ENCODE measurements around the gene SRGAP3.

The SRGAP3 gene

GRCh38 chr3:9078561-9079240 lies 170.7 kb downstream of the SRGAP3 start:
- H3K27ac ChIP-seq (ENCODE audit: low read depth, low read length) = no peak overlapping the region
- no peak overlapping the region for H3K4me3 ChIP-seq (ENCODE audit: low read length)
- H3K9me3 ChIP-seq (ENCODE audit: insufficient read depth, low read depth, low read length) = peaks cover 9% of the 10 kb centered on the region; the same call in 1 of the 2 replicates
- H3K27me3 ChIP-seq (ENCODE audit: insufficient read depth, low read length) = no peaks in the 10 kb centered on the region
- H3K4me1 ChIP-seq (ENCODE audit: insufficient read depth, low read length) = peaks cover 7% of the 10 kb centered on the region; the same call in 1 of the 2 replicates
- H3K36me3 ChIP-seq (ENCODE audit: insufficient read depth, low read length) = no peaks in the 10 kb centered on the region
- 71% methylated on average over 5 of the region's 5 CpGs for WGBS
- H3K9ac ChIP-seq (ENCODE audit: low read depth, low read length) = no peak overlapping the region

- H3K27ac ChIP-seq (ENCODE audit: low read depth, low read length) = 0 out of 2 replicates have a peak overlapping the region, but pooled peaks have one; percentile 12
- H3K9me3 ChIP-seq (ENCODE audit: insufficient read depth, low read depth, low read length) = peaks cover 9% of the 10 kb centered on the region; the same call in 1 of the 2 replicates
- H3K27me3 ChIP-seq (ENCODE audit: insufficient read depth, low read length) = no peaks in the 10 kb centered on the region
- peaks cover 7% of the 10 kb centered on the region; the same call in 1 of the 2 replicates for H3K4me1 ChIP-seq (ENCODE audit: insufficient read depth, low read length)
- H3K9ac ChIP-seq (ENCODE audit: low read depth, low read length) = 0 out of 2 replicates have a peak overlapping the region, but pooled peaks have one; percentile 7
- no peak overlapping the region for H3K4me3 ChIP-seq (ENCODE audit: low read length)
- no peaks in the 10 kb centered on the region for H3K36me3 ChIP-seq (ENCODE audit: insufficient read depth, low read length)
- WGBS = 71% methylated on average over 4 of the region's 4 CpGs
Observed at GRCh38 chr3:9077029-9077428, 172.4 kb downstream of the SRGAP3 start.

GRCh38 chr3:9075762-9076161 lies 173.7 kb downstream of the SRGAP3 start:
- peaks cover 6% of the 10 kb centered on the region; the same call in 1 of the 2 replicates for H3K9me3 ChIP-seq (ENCODE audit: insufficient read depth, low read depth, low read length)
- no peaks in the 10 kb centered on the region for H3K27me3 ChIP-seq (ENCODE audit: insufficient read depth, low read length)
- H3K36me3 ChIP-seq (ENCODE audit: insufficient read depth, low read length) = no peaks in the 10 kb centered on the region
- H3K4me1 ChIP-seq (ENCODE audit: insufficient read depth, low read length) = peaks cover 7% of the 10 kb centered on the region; the same call in 1 of the 2 replicates
- no peak overlapping the region for H3K9ac ChIP-seq (ENCODE audit: low read depth, low read length)
- H3K27ac ChIP-seq (ENCODE audit: low read depth, low read length) = no peak overlapping the region
- WGBS = 88% methylated on average over 1 of the region's 1 CpG
- H3K4me3 ChIP-seq (ENCODE audit: low read length) = no peak overlapping the region

- H3K27me3 ChIP-seq (ENCODE audit: insufficient read depth, low read length) = no peaks in the 10 kb centered on the region
- no peak overlapping the region for H3K9ac ChIP-seq (ENCODE audit: low read depth, low read length)
- no peaks in the 10 kb centered on the region for H3K9me3 ChIP-seq (ENCODE audit: insufficient read depth, low read depth, low read length)
- WGBS = 76% methylated on average over 5 of the region's 5 CpGs
- H3K36me3 ChIP-seq (ENCODE audit: insufficient read depth, low read length) = no peaks in the 10 kb centered on the region
- no peak overlapping the region for H3K4me3 ChIP-seq (ENCODE audit: low read length)
- H3K27ac ChIP-seq (ENCODE audit: low read depth, low read length) = no peak overlapping the region
- peaks cover 7% of the 10 kb centered on the region; the same call in 1 of the 2 replicates for H3K4me1 ChIP-seq (ENCODE audit: insufficient read depth, low read length)
Observed at GRCh38 chr3:9074079-9074478, 175.4 kb downstream of the SRGAP3 start.

- Histone ChIP-seq H3K4me1 (ENCODE audit: insufficient read depth, low read length) (peaks cover 6% of the 10 kb centered on the region; the same call in 1 of the 2 replicates), H3K9ac (ENCODE audit: low read depth, low read length) (no peak overlapping the region), H3K9me3 (ENCODE audit: insufficient read depth, low read depth, low read length) (no peaks in the 10 kb centered on the region), H3K36me3 (ENCODE audit: insufficient read depth, low read length) (no peaks in the 10 kb centered on the region), H3K4me3 (ENCODE audit: low read length) (no peak overlapping the region), H3K27ac (ENCODE audit: low read depth, low read length) (no peak overlapping the region), H3K27me3 (ENCODE audit: insufficient read depth, low read length) (no peaks in the 10 kb centered on the region)
- WGBS = 93% methylated on average over 6 of the region's 6 CpGs
Observed at GRCh38 chr3:9072667-9073009, 176.8 kb downstream of the SRGAP3 start.

GRCh38 chr3:9071936-9072666 lies 177.3 kb downstream of the SRGAP3 start:
- 92% methylated on average over 10 of the region's 10 CpGs for WGBS
- Histone ChIP-seq H3K9ac (ENCODE audit: low read depth, low read length) (no peak overlapping the region), H3K4me3 (ENCODE audit: low read length) (no peak overlapping the region), H3K36me3 (ENCODE audit: insufficient read depth, low read length) (no peaks in the 10 kb centered on the region), H3K27ac (ENCODE audit: low read depth, low read length) (no peak overlapping the region), H3K27me3 (ENCODE audit: insufficient read depth, low read length) (no peaks in the 10 kb centered on the region), H3K4me1 (ENCODE audit: insufficient read depth, low read length) (0 out of 2 replicates have a peak, but pooled peaks cover under 1% of the 10 kb centered on the region), H3K9me3 (ENCODE audit: insufficient read depth, low read depth, low read length) (no peaks in the 10 kb centered on the region)

GRCh38 chr3:9070961-9071360 lies 178.5 kb downstream of the SRGAP3 start:
- H3K36me3 ChIP-seq (ENCODE audit: insufficient read depth, low read length) = no peaks in the 10 kb centered on the region
- no peak overlapping the region for H3K27ac ChIP-seq (ENCODE audit: low read depth, low read length)
- H3K4me1 ChIP-seq (ENCODE audit: insufficient read depth, low read length) = no peaks in the 10 kb centered on the region
- no peak overlapping the region for H3K4me3 ChIP-seq (ENCODE audit: low read length)
- 86% methylated on average over 2 of the region's 2 CpGs for WGBS
- no peaks in the 10 kb centered on the region for H3K27me3 ChIP-seq (ENCODE audit: insufficient read depth, low read length)
- no peaks in the 10 kb centered on the region for H3K9me3 ChIP-seq (ENCODE audit: insufficient read depth, low read depth, low read length)
- no peak overlapping the region for H3K9ac ChIP-seq (ENCODE audit: low read depth, low read length)

- Histone ChIP-seq H3K27ac (ENCODE audit: low read depth, low read length) (no peak overlapping the region), H3K4me3 (ENCODE audit: low read length) (no peak overlapping the region), H3K36me3 (ENCODE audit: insufficient read depth, low read length) (no peaks in the 10 kb centered on the region), H3K9ac (ENCODE audit: low read depth, low read length) (no peak overlapping the region), H3K9me3 (ENCODE audit: insufficient read depth, low read depth, low read length) (no peaks in the 10 kb centered on the region), H3K4me1 (ENCODE audit: insufficient read depth, low read length) (no peaks in the 10 kb centered on the region), H3K27me3 (ENCODE audit: insufficient read depth, low read length) (no peaks in the 10 kb centered on the region)
- WGBS = 92% methylated on average over 1 of the region's 1 CpG
Observed at GRCh38 chr3:9069971-9070370, 179.5 kb downstream of the SRGAP3 start.

GRCh38 chr3:9068051-9068450 lies 181.4 kb downstream of the SRGAP3 start:
- H3K9ac ChIP-seq (ENCODE audit: low read depth, low read length) = no peak overlapping the region
- H3K4me1 ChIP-seq (ENCODE audit: insufficient read depth, low read length) = no peaks in the 10 kb centered on the region
- no peaks in the 10 kb centered on the region for H3K36me3 ChIP-seq (ENCODE audit: insufficient read depth, low read length)
- WGBS = 95% methylated on average over 5 of the region's 5 CpGs
- no peaks in the 10 kb centered on the region for H3K9me3 ChIP-seq (ENCODE audit: insufficient read depth, low read depth, low read length)
- H3K4me3 ChIP-seq (ENCODE audit: low read length) = no peak overlapping the region
- no peak overlapping the region for H3K27ac ChIP-seq (ENCODE audit: low read depth, low read length)
- H3K27me3 ChIP-seq (ENCODE audit: insufficient read depth, low read length) = no peaks in the 10 kb centered on the region

- Histone ChIP-seq H3K27me3 (ENCODE audit: insufficient read depth, low read length) (no peaks in the 10 kb centered on the region), H3K27ac (ENCODE audit: low read depth, low read length) (no peak overlapping the region), H3K4me3 (ENCODE audit: low read length) (no peak overlapping the region), H3K9ac (ENCODE audit: low read depth, low read length) (no peak overlapping the region), H3K36me3 (ENCODE audit: insufficient read depth, low read length) (no peaks in the 10 kb centered on the region), H3K4me1 (ENCODE audit: insufficient read depth, low read length) (no peaks in the 10 kb centered on the region), H3K9me3 (ENCODE audit: insufficient read depth, low read depth, low read length) (peaks cover 5% of the 10 kb centered on the region)
- 48% methylated on average over 13 of the region's 13 CpGs for WGBS
Observed at GRCh38 chr3:9067352-9067975, 182.0 kb downstream of the SRGAP3 start.

GRCh38 chr3:9066775-9067174 lies 182.7 kb downstream of the SRGAP3 start:
- Histone ChIP-seq H3K4me3 (ENCODE audit: low read length) (no peak overlapping the region), H3K9ac (ENCODE audit: low read depth, low read length) (no peak overlapping the region), H3K27me3 (ENCODE audit: insufficient read depth, low read length) (no peaks in the 10 kb centered on the region), H3K9me3 (ENCODE audit: insufficient read depth, low read depth, low read length) (peaks cover 7% of the 10 kb centered on the region), H3K4me1 (ENCODE audit: insufficient read depth, low read length) (no peaks in the 10 kb centered on the region), H3K27ac (ENCODE audit: low read depth, low read length) (no peak overlapping the region), H3K36me3 (ENCODE audit: insufficient read depth, low read length) (no peaks in the 10 kb centered on the region)
- 95% methylated on average over 2 of the region's 3 CpGs for WGBS
